Karpas-422 (cell line): Measurements from ENCODE around the gene UGGT2. TPM values are rescaled to one million over a fixed set of nuclear protein-coding genes. Genes with fewer than 3 reads are reported as not detected.
"Not testable (repeated sequence)": the region's sequence is repeated elsewhere in the genome, so short reads cannot be mapped to it uniquely, and the experiment has no call there.

Source experiments
- DNase-seq: peaks from one replicate; pipeline ENCODE4 v3.0.0-alpha.2; 2015
- H2AFZ ChIP-seq: fragments of 200-600 bp; sonication (generic); 2 replicates; pipeline ENCODE4 v1.6.1; 2014; ENCODE audit warnings: antibody characterized with exemption, low read length, mixed read lengths
- H3K27ac ChIP-seq: fragments of 200-600 bp; sonication (generic); 2 replicates; pipeline ENCODE4 v1.5.1; 2014; ENCODE audit warnings: mild to moderate bottlenecking, low read length, moderate library complexity
- H3K27me3 ChIP-seq: fragments of 200-600 bp; sonication (generic); 2 replicates; pipeline ENCODE4 v1.6.1; 2014; ENCODE audit warnings: low read length, mixed read lengths
- H3K36me3 ChIP-seq: fragments of 200-600 bp; sonication (generic); 2 replicates; pipeline ENCODE4 v1.6.1; 2014; ENCODE audit warnings: low read length, mixed read lengths; ENCODE audit not compliant: insufficient read depth
- H3K4me1 ChIP-seq: fragments of 200-600 bp; sonication (generic); 2 replicates; pipeline ENCODE4 v1.6.1; 2014; ENCODE audit warnings: mild to moderate bottlenecking, low read length, mixed read lengths
- H3K4me2 ChIP-seq: fragments of 200-600 bp; sonication (generic); 2 replicates; pipeline ENCODE4 v1.6.1; 2014; ENCODE audit warnings: low read length, low read depth, mild to moderate bottlenecking; ENCODE audit not compliant: poor library complexity, severe bottlenecking
- H3K4me3 ChIP-seq: fragments of 200-600 bp; sonication (generic); 2 replicates; pipeline ENCODE4 v1.5.1; 2014; ENCODE audit warnings: mild to moderate bottlenecking, antibody characterized with exemption, low read length, mixed read lengths
- H3K79me2 ChIP-seq: fragments of 200-600 bp; sonication (generic); 2 replicates; pipeline ENCODE4 v1.6.1; 2014; ENCODE audit warnings: mild to moderate bottlenecking, low read length, mixed read lengths
- H3K9ac ChIP-seq: fragments of 200-600 bp; sonication (generic); 2 replicates; pipeline ENCODE4 v1.6.0; 2014; ENCODE audit warnings: low read length
- H3K9me2 ChIP-seq: fragments of 200-600 bp; sonication (generic), shearing (Covaris generic); replicated peaks from 2 replicates; pipeline ENCODE4 v1.6.0; 2014; ENCODE audit warnings: mild to moderate bottlenecking, low read length, moderate library complexity; ENCODE audit not compliant: insufficient read depth
- H3K9me3 ChIP-seq: fragments of 300-700, 200-600 bp; sonication (generic); 2 replicates; pipeline ENCODE4 v1.6.1; 2014; ENCODE audit warnings: low read length, mixed read lengths
- H4K20me1 ChIP-seq: fragments of 200-600 bp; sonication (generic); 2 replicates; pipeline ENCODE4 v1.6.1; 2014; ENCODE audit warnings: mild to moderate bottlenecking, antibody characterized with exemption, low read length, low read depth; ENCODE audit not compliant: insufficient read depth
- total RNA-seq: library from RNA; depleted of rRNA; stranded (reverse); fragments of >200 nt; shearing (Covaris generic); gene quantifications from 2 replicates; pipeline ENCODE4 v1.2.3, GENCODE V29; 2014; ENCODE audit warnings: low replicate concordance

The UGGT2 gene
- total RNA-seq, 1 experiment from 2014 or later: 73.1 TPM

DNA sequence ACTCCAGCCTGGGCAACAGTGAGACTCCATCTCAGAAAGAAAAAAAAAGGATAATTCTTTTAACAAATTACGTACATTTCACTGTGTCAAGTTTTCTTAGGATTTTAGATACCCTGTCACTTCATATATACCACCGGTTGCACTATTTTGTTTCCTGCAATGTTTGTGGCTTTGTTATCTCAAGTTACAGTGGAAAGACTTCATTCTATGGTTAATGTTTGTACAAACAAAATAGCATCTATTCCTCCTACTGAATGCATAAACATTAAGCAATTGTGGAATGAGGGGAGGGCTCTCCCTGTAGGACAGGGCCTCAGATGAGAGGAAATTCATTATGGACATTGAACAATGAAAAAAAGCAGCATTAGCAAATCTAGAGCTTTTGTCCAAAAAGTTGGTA, 256.2 kb downstream of the UGGT2 start:
- no peaks in the 10 kb centered on the region for H3K9me3 ChIP-seq
- H2AFZ ChIP-seq: no peak overlapping the region
- no peaks in the 10 kb centered on the region for H3K79me2 ChIP-seq
- DNase-seq: no peak
- H3K4me2 ChIP-seq: no peak overlapping the region
- no peaks in the 10 kb centered on the region for H3K27me3 ChIP-seq
- H3K27ac ChIP-seq: no peak overlapping the region
- H4K20me1 ChIP-seq: no peaks in the 10 kb centered on the region
- no peaks in the 10 kb centered on the region for H3K9me2 ChIP-seq
- no peaks in the 10 kb centered on the region for H3K4me1 ChIP-seq
- no peak overlapping the region for H3K4me3 ChIP-seq
- no peak overlapping the region for H3K9ac ChIP-seq
- H3K36me3 ChIP-seq: peaks cover 12% of the 10 kb centered on the region; the same call in 1 of the 2 replicates

GRCh38 chr13:95793781-95794180, 259.4 kb downstream of the UGGT2 start:
- no peaks in the 10 kb centered on the region for H3K9me2 ChIP-seq
- no peak overlapping the region for H3K9ac ChIP-seq
- H3K9me3 ChIP-seq: no peaks in the 10 kb centered on the region
- H4K20me1 ChIP-seq: no peaks in the 10 kb centered on the region
- H3K4me2 ChIP-seq: no peak overlapping the region
- no peak overlapping the region for H3K4me3 ChIP-seq
- H3K27ac ChIP-seq: no peak overlapping the region
- peaks cover 24% of the 10 kb centered on the region for H3K36me3 ChIP-seq
- DNase-seq: no peak
- no peaks in the 10 kb centered on the region for H3K79me2 ChIP-seq
- no peaks in the 10 kb centered on the region for H3K4me1 ChIP-seq
- no peak overlapping the region for H2AFZ ChIP-seq
- no peaks in the 10 kb centered on the region for H3K27me3 ChIP-seq

GRCh38 chr13:95793018-95793555, 260.1 kb downstream of the UGGT2 start:
- H3K4me1 ChIP-seq: no peaks in the 10 kb centered on the region
- H3K9ac ChIP-seq: no peak overlapping the region
- no peak overlapping the region for H3K4me2 ChIP-seq
- H2AFZ ChIP-seq: no peak overlapping the region
- no peaks in the 10 kb centered on the region for H3K27me3 ChIP-seq
- H3K9me2 ChIP-seq: no peaks in the 10 kb centered on the region
- no peak overlapping the region for H3K27ac ChIP-seq
- H3K9me3 ChIP-seq: no peaks in the 10 kb centered on the region
- no peaks in the 10 kb centered on the region for H3K79me2 ChIP-seq
- H3K36me3 ChIP-seq: peaks cover 26% of the 10 kb centered on the region
- no peak for DNase-seq
- H3K4me3 ChIP-seq: no peak overlapping the region
- no peaks in the 10 kb centered on the region for H4K20me1 ChIP-seq

DNA sequence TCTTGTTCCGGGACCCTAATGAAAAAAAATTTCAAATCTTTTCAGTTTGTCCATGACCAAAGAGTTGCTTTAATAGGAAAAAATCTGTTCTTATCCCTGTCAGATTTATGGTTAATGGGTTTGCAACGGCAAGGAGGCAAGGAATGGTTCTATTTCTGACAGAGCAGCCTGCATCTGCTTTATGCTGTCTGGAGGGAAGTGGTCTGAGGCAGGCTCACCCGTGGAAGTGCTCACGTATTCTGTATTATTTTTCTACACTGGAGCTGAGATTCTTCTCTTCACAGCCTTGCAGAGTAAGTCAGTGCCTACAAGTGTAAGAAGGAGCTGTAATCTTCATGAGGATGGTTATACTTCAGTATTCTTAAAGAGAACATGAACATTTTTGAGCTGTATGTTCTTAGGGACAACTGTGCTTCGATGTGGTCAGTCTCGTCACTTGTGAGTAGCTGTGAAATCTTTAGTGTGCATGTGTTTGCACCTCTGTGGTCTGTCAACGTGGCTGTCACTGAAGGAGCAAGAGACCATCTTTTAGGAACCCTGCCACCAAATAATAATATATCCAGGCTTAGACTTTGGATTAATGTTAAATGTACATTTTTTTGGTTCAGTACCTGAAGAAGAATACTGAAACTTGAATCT, 262.0 kb downstream of the UGGT2 start:
- peaks cover 33% of the 10 kb centered on the region for H3K36me3 ChIP-seq

GRCh38 chr13:95789315-95789714, 263.9 kb downstream of the UGGT2 start:
- not testable (repeated sequence) for H3K79me2 ChIP-seq, H2AFZ ChIP-seq, H3K27me3 ChIP-seq, H3K9me3 ChIP-seq, H4K20me1 ChIP-seq, H3K4me1 ChIP-seq, H3K9ac ChIP-seq, H3K4me2 ChIP-seq, H3K4me3 ChIP-seq, DNase-seq, H3K27ac ChIP-seq, H3K9me2 ChIP-seq
- peaks cover 36% of the 10 kb centered on the region for H3K36me3 ChIP-seq

More for the DNA sequence above, 262.0 kb downstream of the UGGT2 start:
- H3K9me2 ChIP-seq: no peaks in the 10 kb centered on the region
- H3K4me2 ChIP-seq: no peak overlapping the region
- H3K4me3 ChIP-seq: no peak overlapping the region
- no peaks in the 10 kb centered on the region for H4K20me1 ChIP-seq
- H3K27me3 ChIP-seq: no peaks in the 10 kb centered on the region
- no peak overlapping the region for H3K9ac ChIP-seq
- H2AFZ ChIP-seq: no peak overlapping the region
- H3K9me3 ChIP-seq: no peaks in the 10 kb centered on the region
- no peak overlapping the region for H3K27ac ChIP-seq
- no peaks in the 10 kb centered on the region for H3K79me2 ChIP-seq
- no peaks in the 10 kb centered on the region for H3K4me1 ChIP-seq
- no peak for DNase-seq

DNA sequence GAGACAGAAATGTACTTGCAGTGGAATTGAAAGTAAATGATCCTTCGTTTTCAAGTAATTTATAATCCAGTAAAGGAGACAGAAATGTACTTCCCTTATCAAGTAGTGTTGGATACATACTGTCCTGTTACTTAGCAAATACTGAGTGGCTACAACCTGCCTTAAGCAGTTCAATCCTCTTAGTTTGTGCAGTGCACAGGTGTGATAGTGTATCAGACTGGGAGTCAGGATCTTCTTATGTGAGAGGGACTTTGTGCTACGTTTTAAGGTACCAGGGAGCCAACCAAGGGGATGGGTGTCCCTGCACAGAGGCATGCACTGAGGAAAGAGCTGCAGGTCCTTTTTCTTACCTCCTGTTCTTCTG, 265.1 kb downstream of the UGGT2 start:
- Histone ChIP-seq H3K9me3 (no peaks in the 10 kb centered on the region), H3K79me2 (peaks cover 15% of the 10 kb centered on the region), H4K20me1 (no peaks in the 10 kb centered on the region), H3K36me3 (peaks cover 34% of the 10 kb centered on the region), H3K27ac (no peak overlapping the region), H3K9me2 (no peaks in the 10 kb centered on the region), H3K27me3 (no peaks in the 10 kb centered on the region), H3K4me2 (no peak overlapping the region), H3K4me3 (no peak overlapping the region), H2AFZ (no peak overlapping the region), H3K4me1 (no peaks in the 10 kb centered on the region), H3K9ac (no peak overlapping the region)
- DNase-seq: no peak

- no peak for DNase-seq
- H3K4me1 ChIP-seq: no peaks in the 10 kb centered on the region
- H4K20me1 ChIP-seq: no peaks in the 10 kb centered on the region
- no peak overlapping the region for H3K4me2 ChIP-seq
- H3K27me3 ChIP-seq: no peaks in the 10 kb centered on the region
- peaks cover 18% of the 10 kb centered on the region for H3K79me2 ChIP-seq
- no peak overlapping the region for H2AFZ ChIP-seq
- H3K4me3 ChIP-seq: no peak overlapping the region
- H3K9me3 ChIP-seq: no peaks in the 10 kb centered on the region
- no peaks in the 10 kb centered on the region for H3K9me2 ChIP-seq
- no peak overlapping the region for H3K9ac ChIP-seq
- no peak overlapping the region for H3K27ac ChIP-seq
- H3K36me3 ChIP-seq: peaks cover 29% of the 10 kb centered on the region
Measured at GRCh38 chr13:95787356-95788099, 265.7 kb downstream of the UGGT2 start.

DNA sequence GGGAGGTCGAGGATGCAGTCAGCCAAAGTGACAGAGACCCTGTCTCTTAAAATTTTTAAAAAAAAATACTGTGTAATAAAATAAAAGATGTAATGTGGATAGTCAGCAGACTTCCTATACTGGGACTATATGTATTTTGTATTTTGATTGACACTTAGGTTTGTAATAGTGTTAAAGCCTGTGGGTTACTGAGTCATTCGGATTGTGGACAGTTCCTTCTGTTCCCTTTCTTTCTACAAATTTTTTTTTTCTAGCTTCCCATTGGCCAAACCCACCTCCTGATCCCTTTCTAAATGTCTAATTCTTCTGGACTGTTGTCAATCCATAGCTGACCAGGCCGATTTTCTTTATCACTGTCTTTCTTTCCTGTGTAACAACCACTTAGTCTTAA, 268.3 kb downstream of the UGGT2 start:
- Histone ChIP-seq H3K4me3 (no peak overlapping the region), H3K27me3 (no peaks in the 10 kb centered on the region), H3K4me1 (no peaks in the 10 kb centered on the region), H3K27ac (no peak overlapping the region), H3K9me2 (no peaks in the 10 kb centered on the region), H3K4me2 (no peak overlapping the region), H3K79me2 (peaks cover 25% of the 10 kb centered on the region), H3K9ac (no peak overlapping the region), H3K9me3 (no peaks in the 10 kb centered on the region), H2AFZ (no peak overlapping the region), H4K20me1 (no peaks in the 10 kb centered on the region), H3K36me3 (peaks cover 23% of the 10 kb centered on the region)
- no peak for DNase-seq
